Superior temporal gyrus (tissue), 1 donor: ENCODE results near the gene SCLY.
"Not testable (repeated sequence)": the region's sequence is repeated elsewhere in the genome, so short reads cannot be mapped to it uniquely, and the experiment has no call there.

Experiments
- DNase-seq: peaks from one replicate; pipeline ENCODE4 v3.0.0-alpha.2; 2016; ENCODE audit errors: extremely low spot score

The SCLY gene

DNA sequence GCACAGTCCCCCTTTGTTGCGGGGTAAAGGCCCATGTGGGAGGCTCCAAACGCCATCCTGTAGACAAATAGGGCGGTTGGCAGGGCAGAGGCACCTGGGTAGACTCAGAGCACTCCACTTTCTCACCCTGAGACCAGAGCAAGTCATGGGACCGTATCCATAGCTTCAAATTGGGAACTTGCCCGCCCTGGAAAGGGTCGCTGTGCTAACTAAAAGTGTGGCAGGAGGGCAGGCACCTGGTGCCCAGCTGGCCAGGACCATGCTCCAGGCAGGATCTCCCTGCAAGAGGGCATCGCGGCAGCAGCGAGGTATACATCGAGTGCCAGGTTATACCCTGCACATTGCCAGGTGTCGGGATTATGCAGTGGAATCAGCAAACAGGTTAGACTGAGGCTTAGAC, 20.8 kb upstream of the SCLY start:
- DNase-seq, result no peak

DNA sequence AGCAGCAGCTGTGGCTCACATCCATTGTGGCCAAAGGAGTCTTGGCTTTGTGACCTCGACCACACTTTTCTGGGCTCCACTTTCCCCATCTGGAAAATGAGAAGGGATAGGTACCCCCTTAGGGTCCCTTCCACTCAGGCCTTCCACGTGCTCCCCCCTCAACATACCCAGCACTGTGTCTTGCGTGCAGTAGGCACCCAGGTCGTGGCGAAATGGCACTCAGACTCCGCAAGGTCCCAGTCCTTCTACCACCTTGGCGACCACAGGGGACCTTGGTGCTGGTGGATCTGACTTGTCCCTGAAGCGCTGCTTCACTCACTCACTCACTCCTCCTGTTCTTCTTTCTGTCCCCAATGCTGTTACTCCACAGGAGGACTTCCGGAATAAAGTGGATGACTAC, 19.9 kb upstream of the SCLY start:
- DNase-seq, result no peak

DNA sequence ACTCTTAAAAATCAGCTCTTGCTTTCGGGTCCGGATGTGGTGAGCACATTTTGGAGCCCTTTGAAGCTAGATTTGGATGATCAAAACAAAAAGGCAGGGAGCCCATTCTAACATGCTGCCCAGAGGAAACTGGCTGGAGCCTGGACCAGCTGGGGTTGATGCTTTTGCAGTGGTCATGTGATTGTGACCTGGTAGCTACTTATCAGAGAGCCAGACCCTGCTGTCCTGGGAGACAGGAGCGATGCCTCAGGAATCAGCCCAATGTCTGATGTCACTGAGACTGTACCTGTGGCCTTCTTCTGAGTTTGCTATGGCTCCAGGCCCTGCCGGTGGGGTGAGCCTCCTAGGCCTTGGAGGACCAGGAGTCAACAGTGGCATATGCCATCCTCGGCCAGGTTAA, 18.7 kb upstream of the SCLY start:
- no peak for DNase-seq

DNA sequence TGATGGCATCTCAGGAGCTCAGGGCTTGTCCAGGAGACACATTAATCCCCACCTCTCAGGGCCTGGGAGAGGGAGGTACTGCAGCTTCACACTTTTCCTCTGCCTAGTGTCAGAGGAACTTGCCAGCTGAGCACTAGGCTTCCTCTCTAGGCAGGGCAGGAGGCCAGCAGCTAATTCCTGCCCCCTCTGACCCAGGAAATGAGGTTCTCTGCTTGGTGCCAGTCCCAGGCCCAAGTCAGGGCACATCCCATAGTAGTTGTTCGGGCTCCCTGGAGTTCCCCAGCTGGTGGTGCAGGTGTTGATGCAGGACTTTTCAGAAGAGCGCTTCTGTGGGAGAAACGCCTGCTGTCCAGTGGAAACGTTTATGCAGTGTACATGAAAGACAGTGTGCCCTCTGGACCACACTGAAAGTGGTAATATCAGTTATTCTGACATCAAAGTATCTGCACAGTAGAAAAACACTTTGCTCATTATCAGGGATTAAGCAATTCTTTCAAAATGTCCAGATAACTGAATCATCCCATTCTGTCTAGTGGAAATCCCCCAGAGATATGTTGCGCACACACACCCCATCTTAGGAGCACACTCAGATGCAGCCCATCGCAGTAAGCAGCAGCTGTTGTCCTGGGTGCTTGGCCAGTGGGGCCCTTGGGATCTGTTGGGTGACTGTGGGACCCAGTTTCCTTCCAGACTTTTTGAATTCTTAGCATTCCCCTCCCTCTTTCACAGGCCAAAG, 17.8 kb upstream of the SCLY start:
- no peak for DNase-seq

DNA sequence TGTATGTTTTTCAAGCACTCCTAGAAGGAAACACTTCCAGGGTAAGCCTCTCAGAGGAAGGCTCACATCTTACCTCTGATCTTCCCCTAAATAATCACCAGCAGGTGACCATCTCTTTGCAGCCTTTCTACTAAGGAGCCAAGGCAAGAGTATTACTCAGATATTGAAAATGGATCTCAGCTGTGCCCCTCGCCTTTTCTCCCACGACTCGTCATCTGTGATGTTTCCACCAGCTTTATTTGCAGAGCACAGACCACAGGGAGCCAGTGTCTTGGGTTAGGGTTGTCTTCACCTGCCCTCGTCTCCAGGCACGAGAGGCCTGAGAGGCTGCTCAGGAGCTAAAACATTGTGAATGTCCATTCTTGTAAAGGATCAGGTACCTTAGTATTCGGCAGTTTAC, 16.9 kb upstream of the SCLY start:
- DNase-seq, result no peak

DNA sequence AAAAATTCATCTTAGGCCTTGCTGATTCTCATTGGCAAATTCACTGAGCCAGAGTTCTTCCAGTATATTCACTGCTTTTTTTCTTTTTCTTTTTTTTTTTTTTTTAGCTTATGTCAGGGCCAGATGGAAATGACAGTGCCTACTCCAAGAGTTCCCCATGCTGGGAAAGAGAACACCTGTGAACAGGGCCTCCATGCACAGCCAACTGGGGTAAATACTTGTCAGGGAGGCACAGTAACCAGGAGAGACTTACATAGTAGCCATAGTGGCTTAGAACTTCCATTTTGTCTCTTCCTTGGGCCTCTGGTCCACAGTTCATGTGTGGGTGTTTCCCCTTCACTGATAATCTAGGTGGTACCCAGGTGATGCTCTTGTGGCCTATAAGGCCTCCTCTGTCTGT, 15.2 kb upstream of the SCLY start:
- no peak for DNase-seq

DNA sequence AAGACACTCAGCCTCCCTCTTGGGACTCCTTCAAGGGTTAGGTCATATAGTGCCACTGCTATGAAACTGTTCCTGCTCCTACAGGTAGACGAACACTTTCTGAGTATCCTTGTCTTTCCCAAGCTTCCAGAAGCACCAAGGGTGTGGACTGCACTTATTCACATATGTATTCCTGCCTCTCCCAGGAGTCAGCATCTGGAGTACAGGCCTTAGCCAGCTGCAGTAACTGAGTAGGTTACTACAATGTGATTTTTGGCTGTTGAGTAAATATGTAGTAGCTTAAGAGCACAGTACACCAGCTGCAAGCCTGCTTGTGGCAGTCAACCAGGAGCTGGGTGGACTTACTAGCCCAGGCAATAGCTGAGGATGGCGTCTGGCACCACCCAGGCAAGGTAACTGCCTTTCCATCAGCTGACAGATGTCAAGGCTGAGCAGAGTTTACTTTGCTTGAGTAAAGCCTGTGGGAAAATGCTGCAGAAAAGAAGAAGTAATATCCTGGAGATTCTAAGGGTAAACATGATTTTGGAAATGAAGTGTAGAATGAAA, 14.0 kb upstream of the SCLY start:
- DNase-seq, result no peak

DNA sequence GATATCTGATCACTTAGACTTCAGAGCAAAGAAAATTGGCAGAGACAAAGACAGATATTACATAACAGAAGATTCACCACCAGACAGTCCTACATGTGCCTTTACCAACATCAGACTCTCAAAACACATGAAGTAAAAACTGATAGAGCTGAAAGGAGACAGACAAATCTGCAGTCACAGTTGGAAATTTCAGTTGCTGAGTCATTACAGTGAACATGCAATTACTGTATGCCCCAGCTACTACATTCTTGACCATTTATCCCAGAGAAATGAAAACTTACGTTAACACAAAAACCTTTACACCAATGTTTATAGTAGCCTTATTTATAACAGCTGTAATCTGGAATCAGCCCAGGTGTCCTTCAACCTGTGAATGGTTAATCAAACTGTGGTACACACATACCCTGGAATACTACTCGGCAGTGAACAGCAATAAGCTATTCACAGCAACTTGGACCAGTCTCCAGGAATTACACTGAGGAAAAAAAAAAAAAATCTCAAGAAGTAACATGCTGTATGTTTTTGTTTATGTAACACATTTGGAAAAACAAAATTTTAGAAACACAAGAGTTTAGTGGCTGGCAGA, 7.5 kb upstream of the SCLY start:
- DNase-seq, result no peak

DNA sequence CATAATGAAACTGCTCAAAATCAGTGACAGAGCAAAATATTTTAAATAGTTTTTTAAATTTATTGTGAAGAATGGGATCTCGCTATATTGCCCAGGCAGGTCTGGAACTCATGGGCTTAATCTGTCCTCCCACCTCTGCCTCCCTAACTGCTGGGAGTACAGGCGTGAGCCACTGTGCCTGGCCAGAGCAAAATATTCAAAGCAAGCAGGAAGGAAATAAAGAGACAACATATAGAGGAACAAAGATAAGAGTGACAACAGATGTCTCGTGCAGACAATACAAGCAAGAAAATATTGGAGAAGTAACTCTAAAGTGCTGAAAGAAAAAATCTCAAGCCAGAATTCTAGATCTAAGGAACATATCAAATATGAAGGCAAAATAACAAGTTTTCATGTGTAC, 5.0 kb upstream of the SCLY start:
- no peak for DNase-seq

DNA sequence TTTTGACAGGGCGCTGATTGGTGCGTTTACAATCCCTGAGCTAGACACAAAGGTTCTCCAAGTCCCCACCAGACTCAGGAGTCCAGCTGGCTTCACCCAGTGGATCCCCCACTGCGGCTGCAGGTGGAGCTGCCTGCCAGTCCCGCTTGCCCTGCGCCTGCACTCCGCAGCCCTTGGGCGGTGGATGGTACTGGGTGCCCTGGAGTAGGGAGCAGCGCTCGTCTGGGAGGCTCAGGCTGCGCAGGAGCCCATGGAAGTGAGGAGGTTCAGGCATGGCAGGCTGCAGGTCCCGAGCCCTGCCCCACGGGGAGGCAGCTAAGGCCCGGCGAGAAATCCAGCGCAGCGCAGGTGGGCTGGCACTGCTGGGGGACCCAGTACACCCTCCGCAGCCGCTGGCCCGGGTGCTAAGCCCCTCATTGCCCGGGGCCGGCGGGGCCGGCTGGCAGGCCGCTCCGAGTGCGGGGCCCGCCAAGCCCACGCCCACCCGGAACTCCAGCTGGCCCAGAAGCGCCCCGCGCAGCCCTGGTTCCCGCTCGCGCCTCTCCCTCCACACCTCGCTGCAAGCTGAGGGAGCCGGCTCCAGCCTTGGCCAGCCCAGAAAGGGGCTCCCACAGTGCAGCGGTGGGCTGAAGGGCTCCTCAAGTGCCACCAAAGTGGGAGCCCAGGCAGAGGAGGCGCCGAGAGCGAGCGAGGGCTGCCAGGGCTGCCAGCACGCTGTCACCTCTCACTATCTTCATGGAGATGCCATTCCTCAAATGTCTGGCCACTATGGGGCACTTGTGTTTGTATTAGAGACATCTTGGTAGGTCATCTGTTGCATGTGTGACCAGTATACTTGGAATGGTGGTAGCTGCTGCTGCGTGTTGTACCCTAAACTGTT, 2.9 kb upstream of the SCLY start:
- DNase-seq, result not testable (repeated sequence)

DNA sequence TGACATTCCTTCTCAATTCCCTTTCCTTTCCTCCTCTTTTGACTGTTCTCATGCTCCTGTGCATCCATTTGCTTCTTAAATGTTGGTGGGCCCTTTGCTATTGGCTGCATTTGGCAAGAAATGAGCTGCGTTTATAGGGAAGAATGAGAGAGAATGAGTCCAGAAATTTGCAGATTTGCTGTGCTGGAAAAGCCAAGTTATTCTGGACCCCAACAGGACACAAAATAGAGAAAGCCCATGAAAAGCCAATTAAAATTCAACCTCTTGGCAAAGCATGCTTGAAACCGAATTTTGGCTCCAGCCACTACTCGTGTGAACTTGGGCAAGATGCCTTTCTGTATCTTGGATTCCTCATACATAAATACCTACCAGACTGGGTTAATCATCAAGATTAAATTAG, 1.3 kb upstream of the SCLY start:
- DNase-seq, result no peak

DNA sequence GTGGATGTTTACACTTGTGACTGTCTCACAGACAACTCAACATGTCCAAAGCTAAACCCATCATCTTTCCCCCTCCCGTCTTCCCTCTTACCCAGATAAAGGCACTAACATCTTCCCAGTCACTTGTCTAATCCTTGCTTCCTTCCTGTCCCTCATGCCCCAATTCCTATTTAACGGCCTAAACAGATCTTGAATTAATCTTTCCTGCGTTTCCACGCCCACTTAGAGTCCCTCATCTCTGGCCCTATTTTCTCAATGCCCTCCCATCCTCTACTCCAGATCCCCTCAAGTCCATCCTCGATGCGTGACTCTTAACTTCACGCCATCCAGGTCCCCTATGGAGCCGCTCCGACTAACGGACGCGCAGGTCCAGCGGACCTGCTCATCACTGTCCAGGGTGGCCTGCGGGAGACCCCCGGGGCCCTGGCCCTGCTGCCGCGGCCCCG, 682 bp upstream of the SCLY start:
- DNase-seq, result peak; percentile 26

DNA sequence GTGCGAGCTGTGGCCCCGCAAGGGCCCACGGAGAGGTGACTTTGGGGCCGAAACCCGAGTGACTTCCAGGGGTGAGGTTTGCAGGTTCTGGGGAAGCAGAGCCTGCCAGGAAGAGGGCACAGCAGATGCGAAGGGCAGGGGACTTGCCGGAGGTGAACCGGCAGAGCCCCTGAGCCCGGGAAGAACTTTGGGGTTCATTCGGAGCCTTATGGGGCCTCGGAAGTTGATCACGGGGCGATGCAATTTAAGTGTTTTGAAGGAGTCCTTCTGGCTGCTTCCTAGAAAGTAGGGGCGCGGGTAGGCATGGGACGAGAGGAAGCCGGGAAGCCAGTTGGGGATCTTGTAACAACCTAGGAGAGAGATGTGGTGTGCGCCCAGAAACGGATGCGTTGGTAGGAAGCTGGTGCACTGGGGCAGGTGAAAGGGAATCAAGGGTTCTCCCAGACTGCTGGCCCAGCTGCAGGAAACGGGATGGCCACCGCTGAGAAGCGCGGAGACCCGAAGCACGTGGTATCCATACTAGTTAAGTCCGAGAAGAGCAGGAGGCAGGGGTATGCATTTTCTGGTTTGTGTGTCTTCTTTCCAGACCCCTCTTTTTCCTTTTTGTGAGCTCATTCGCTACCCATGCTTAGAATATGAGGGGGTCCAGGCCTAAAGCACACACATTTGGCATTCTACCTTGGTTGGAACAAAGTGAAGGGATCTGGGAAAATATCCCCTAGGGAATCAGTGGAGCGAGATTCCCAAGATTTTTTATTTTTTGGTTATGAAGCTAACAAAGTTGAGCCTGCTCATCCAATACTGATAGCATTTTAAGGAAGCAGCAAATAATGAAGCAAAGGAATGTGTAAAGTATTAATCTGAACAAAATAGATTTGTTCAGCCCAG, 758 bp downstream of the SCLY start:
- DNase-seq, result no peak

DNA sequence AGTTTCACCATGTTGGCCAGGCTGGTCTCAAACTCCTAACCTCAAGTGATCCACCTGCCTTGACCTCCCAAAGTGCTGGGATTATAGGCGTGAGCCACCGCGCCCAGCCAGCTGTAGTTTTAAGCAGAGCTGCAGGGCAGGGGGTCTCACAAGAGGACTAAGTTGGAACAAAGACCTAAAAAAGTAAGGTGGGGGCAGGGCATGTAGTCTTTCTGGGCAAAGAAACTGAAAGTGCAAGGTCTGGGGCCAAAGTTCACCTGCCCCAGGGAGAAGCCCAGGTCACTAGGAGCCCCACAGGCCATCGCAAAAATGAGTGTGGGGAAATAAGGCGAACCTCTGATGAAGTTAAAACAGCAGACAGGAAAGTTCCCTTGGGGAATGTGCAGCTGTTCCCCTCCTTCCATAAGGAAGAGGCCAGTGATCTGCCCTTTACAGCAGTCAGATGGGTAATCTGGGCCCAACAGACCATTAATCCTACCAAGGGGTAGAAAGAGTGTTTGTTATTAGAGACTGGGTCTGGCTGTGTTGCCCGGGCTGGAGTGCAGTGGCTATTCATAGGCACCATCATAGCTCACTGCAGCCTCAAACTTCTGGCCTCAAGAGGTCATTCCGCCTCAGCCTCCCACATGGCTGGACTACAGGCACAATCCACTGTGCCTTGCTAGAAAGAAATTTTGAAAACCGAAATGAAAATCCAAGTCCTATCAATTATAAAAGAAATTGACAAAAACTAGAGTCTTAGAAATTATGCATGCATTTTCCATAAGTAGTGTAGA, 2.8 kb downstream of the SCLY start:
- DNase-seq, result no peak

DNA sequence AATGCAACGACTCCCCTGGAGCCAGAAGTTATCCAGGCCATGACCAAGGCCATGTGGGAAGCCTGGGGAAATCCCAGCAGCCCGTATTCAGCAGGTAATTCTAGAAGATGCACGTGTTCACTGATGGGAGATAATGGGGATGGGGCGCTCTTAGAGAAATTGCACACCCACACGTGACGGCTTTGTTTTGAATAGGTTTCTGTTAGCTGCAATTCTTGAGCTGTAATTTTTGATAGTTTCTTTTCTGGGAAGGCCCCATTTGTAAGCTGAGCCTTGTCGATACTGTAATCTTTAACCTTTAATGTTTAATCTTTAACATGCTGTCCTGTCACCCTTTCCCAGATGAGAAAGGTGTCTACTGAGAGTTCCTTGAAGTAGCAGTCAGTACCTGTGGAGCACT, 3.6 kb downstream of the SCLY start:
- DNase-seq, result no peak

DNA sequence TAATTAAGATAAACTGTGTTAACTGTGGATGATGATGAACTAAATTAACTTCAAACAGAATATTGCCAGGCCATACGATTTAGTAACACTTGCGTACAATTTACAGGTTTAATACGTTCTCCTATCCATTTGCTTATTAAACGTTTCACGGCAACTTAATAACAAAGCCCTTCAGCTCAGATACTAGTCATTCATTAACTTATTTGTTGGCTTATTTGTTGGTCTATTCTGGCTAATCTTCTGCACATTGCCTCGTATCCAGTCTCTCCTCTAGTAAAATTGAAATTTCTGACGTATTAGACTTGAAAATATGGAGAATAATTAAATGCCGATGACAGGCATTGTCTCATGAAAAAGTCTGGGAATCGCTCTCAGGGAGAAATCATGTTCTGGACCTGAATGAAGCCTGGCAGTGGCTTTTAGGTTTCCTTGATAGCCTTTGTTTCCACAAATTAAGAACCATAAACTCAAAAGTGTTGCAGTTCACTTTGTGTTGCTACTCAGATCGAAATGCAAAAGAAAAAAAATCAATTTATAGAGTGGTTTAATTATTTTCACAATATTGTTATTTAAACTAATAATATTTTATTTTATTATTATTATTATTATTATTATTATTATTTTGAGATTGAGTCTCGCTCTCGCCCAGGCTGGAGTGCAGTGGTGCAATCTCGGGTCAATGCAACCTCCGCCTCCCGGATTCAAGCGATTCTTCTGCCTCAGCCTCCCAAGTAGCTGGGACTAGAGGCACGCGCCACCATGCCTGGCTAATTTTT, 4.5 kb downstream of the SCLY start:
- no peak for DNase-seq

DNA sequence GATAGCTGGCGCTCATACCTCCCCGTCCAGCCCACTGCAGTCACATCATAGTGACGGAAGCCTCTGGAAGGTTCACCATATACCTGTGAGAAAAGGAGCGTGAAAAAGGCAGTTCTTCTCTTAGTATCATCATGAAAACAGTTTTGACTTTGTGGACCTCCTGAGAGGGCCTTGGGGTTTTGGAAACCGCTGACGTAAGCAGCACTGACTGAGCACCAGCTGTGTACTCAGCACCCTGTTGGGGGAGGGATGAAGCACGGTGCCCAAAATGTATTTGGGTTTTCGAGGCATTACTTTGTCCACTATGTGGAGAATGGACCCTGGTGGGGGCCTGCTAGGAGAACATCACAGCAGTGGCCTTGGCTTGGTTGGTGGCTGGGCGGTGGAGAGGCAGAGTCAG, 5.4 kb downstream of the SCLY start:
- no peak for DNase-seq

DNA sequence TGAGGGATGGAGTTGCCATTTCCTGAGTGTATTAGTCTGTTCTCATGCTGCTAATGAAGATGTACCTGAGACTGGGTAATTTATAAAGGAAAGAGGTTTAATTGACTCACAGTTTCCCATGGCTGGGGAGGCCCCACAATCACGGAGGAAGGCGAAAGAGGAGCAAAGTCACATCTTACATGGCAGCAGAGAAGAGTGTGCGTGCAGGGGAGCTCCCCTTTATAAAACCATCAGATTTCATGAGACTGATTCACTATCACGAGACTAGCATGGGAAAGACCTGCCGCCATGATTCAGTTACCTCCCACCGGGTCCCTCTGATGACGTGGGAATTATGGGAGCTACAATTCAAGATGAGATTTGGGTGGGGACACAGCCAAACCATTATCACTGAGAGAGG, 5.9 kb downstream of the SCLY start:
- DNase-seq, result not testable (repeated sequence)

DNA sequence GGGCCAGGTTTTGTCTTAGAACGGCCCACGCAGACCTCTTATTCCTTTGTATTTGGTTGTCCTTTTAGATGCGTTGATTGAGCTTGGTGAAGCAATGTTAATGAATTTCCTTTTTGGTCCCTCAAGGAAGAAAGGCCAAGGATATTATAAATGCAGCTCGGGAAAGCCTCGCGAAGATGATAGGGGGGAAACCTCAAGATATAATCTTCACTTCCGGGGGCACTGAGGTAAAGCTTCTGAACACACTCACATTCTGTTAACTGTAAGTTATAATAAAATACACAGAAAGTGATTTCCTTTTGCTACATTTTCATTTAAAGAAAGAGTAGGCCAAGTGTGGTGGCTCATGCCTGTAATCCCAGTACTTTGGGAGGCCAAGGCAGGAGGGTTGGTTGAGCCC, 7.1 kb downstream of the SCLY start:
- DNase-seq, result no peak
